ENCODE measurements around the gene EEF2K.
"Not testable (repeated sequence)": the region's sequence is repeated elsewhere in the genome, so short reads cannot be mapped to it uniquely, and the experiment has no call there.

DNA sequence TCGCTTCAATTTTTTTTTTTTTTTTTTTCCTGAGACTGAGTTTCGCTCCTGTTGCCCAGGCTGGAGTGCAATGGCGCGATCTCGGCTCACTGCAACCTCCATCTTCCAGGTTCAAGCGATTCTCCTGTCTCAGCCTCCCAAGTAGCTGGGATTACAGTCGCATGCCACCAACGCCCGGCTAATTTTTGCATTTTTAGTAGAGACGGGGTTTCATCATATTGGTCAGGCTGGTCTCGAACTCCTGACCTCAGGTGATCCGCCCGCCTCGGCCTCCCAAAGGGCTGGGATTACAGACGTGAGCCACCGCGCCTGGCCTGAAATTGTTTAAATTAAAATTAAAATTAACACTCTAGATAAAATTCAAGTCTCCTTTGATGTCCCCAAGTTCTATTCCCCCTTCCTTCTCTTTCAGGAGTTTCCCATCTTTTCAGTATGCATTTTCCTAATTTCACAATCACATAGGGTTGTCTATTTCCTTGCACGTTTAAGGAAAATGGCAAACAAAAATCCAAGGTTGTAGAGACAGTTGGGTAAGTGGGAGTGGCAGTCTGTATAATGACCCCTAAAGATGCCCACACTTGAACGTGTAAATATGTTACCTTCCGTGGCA is 9.4 kb upstream of the EEF2K start:
- TF ChIP-seq, protein P1, sequence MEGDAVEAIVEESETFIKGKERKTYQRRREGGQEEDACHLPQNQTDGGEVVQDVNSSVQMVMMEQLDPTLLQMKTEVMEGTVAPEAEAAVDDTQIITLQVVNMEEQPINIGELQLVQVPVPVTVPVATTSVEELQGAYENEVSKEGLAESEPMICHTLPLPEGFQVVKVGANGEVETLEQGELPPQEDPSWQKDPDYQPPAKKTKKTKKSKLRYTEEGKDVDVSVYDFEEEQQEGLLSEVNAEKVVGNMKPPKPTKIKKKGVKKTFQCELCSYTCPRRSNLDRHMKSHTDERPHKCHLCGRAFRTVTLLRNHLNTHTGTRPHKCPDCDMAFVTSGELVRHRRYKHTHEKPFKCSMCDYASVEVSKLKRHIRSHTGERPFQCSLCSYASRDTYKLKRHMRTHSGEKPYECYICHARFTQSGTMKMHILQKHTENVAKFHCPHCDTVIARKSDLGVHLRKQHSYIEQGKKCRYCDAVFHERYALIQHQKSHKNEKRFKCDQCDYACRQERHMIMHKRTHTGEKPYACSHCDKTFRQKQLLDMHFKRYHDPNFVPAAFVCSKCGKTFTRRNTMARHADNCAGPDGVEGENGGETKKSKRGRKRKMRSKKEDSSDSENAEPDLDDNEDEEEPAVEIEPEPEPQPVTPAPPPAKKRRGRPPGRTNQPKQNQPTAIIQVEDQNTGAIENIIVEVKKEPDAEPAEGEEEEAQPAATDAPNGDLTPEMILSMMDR (IDR thresholded peaks at IDR 0.05): not testable (repeated sequence)
- not testable (repeated sequence) for TF ChIP-seq POLR2A (IDR thresholded peaks at IDR 0.05)

Measured in body of pancreas (tissue), 4 donors.